SK-N-SH (cell line): ENCODE data around the gene PNPLA8. TPM values are rescaled to one million over a fixed set of nuclear protein-coding genes. Genes with fewer than 3 reads are reported as not detected.

ENCODE experiments used
- CTCF ChIA-PET: fragments of 300-600, 350-600 bp; formaldehyde crosslinking; extraction: SDS; loops from one replicate; lab custom pipeline; 2021; lab: Yijun Ruan, JAX
- POLR2A ChIA-PET: fragments of 350-600 bp; sonication (Branson Sonifier 250); formaldehyde crosslinking; extraction: SDS; loops from one replicate; lab custom pipeline; 2020; ENCODE audit warnings: antibody characterized with exemption, inconsistent platforms; lab: Yijun Ruan, JAX
- DNase-seq: peaks from one replicate; pipeline ENCODE4 v3.0.0; 2012
- H2AFZ ChIP-seq: fragments of 200-600 bp; sonication (generic); 2 replicates; pipeline ENCODE4 v1.8.1; 2016; ENCODE audit warnings: antibody characterized with exemption, mild to moderate bottlenecking, low read depth
- H3F3A ChIP-seq: fragments of 200-600 bp; sonication (generic); replicated peaks from 2 replicates; pipeline ENCODE3; 2016; ENCODE audit warnings: antibody characterized with exemption, mild to moderate bottlenecking; ENCODE audit not compliant: insufficient read depth
- H3K27ac ChIP-seq, 2 experiments: fragments of 200-500 bp in 1 of 2; fragments of 200-600 bp in 1 of 2; sonication (Bioruptor generic) in 1 of 2; sonication (generic), shearing (Covaris generic) in 1 of 2; 2 replicates each; pipeline versions ENCODE4 v1.5.1 to v1.6.1; 2014 to 2016; ENCODE audit warnings: low read depth in 2 of 2, inconsistent platforms in 1 of 2, low read length in 1 of 2, mild to moderate bottlenecking in 1 of 2, mixed read lengths in 1 of 2
- H3K27me3 ChIP-seq: fragments of 200-600 bp; sonication (generic), shearing (Covaris generic); 2 replicates; pipeline ENCODE4 v1.6.1; 2016; ENCODE audit warnings: mixed run types; ENCODE audit not compliant: insufficient read depth
- H3K36me3 ChIP-seq, 2 experiments: fragments of 200-500 bp in 1 of 2; fragments of 200-600 bp in 1 of 2; sonication (Bioruptor generic) in 1 of 2; sonication (generic) in 1 of 2; replicated peaks in 1 of 2; 2 replicates each; pipeline versions ENCODE3 to v1.5.1; 2014 to 2016; ENCODE audit warnings: low read length in 1 of 2, mild to moderate bottlenecking in 1 of 2; ENCODE audit not compliant: insufficient read depth in 2 of 2, control insufficient read depth in 1 of 2
- H3K4me1 ChIP-seq, 2 experiments: fragments of 200-500 bp in 1 of 2; fragments of 200-600 bp in 1 of 2; sonication (Bioruptor generic) in 1 of 2; sonication (generic), shearing (Covaris generic) in 1 of 2; 2 replicates each; pipeline versions ENCODE4 v1.5.1 to v1.6.1; 2014 to 2016; ENCODE audit warnings: low read depth in 1 of 2, low read length in 1 of 2, mixed run types in 1 of 2; ENCODE audit not compliant: insufficient read depth in 2 of 2, control insufficient read depth in 1 of 2
- H3K4me2 ChIP-seq: fragments of 200-600 bp; sonication (generic), shearing (Covaris generic); 2 replicates; pipeline ENCODE4 v1.6.1; 2017; ENCODE audit warnings: mixed run types
- H3K4me3 ChIP-seq, 2 experiments: fragments of 200-500 bp in 1 of 2; fragments of 200-600 bp in 1 of 2; sonication (Bioruptor generic) in 1 of 2; sonication (generic), shearing (Covaris generic) in 1 of 2; 2 replicates each; pipeline versions ENCODE4 v1.5.1 to v1.8.1; 2014 to 2016; ENCODE audit warnings: low read depth in 2 of 2, inconsistent platforms in 1 of 2, low read length in 1 of 2, mild to moderate bottlenecking in 1 of 2, mixed read lengths in 1 of 2, moderate library complexity in 1 of 2
- H3K79me2 ChIP-seq: fragments of 200-600 bp; sonication (generic); 2 replicates; pipeline ENCODE4 v1.8.1; 2017; ENCODE audit warnings: mild to moderate bottlenecking; ENCODE audit not compliant: insufficient read depth
- H3K9ac ChIP-seq: fragments of 200-600 bp; sonication (generic); 2 replicates; pipeline ENCODE4 v1.6.1; 2017; ENCODE audit warnings: mixed run types
- H3K9me2 ChIP-seq: fragments of 200-600 bp; sonication (generic); 2 replicates; pipeline ENCODE4 v1.6.1; 2017; ENCODE audit warnings: mixed run types
- H3K9me3 ChIP-seq: fragments of 200-600 bp; sonication (generic); 2 replicates; pipeline ENCODE4 v1.6.1; 2017; ENCODE audit warnings: mixed run types, mild to moderate bottlenecking, moderate library complexity
- H4K20me1 ChIP-seq: fragments of 200-600 bp; sonication (generic); 2 replicates; pipeline ENCODE4 v1.6.1; 2017; ENCODE audit warnings: mild to moderate bottlenecking, mixed run types; ENCODE audit not compliant: insufficient read depth
- CHD2 ChIP-seq: fragments of 150-350 bp; IDR thresholded peaks from 2 replicates; pipeline ENCODE4 v1.6.1; 2018; ENCODE audit warnings: low read length; ENCODE audit not compliant: partially characterized antibody
- JUND ChIP-seq: IDR thresholded peaks from 2 replicates; pipeline ENCODE4 v1.4.0; 2012
- MXI1 ChIP-seq: IDR thresholded peaks from 2 replicates; pipeline ENCODE4 v1.6.1; 2012; ENCODE audit warnings: mild to moderate bottlenecking, low read depth, low read length, improper control_type of control experiment
- NFIC ChIP-seq: IDR thresholded peaks from 2 replicates; pipeline ENCODE4 v1.4.0; 2012; ENCODE audit warnings: borderline replicate concordance
- NRF1 ChIP-seq: IDR thresholded peaks from 2 replicates; pipeline ENCODE4 v1.6.1; 2012; ENCODE audit warnings: low read depth, mild to moderate bottlenecking, low read length
- RCOR1 ChIP-seq: fragments of 150-350 bp; IDR thresholded peaks from 2 replicates; pipeline ENCODE4 v1.6.1; 2017; ENCODE audit warnings: antibody characterized with exemption, low read length
- RFX5 ChIP-seq: IDR thresholded peaks from 2 replicates; pipeline ENCODE4 v1.6.1; 2012; ENCODE audit warnings: mild to moderate bottlenecking, improper control_type of control experiment, low read length
- RXRA ChIP-seq: IDR thresholded peaks from 2 replicates; pipeline ENCODE4 v1.4.0; 2012; ENCODE audit warnings: low read depth, mild to moderate bottlenecking, borderline replicate concordance
- SIN3A ChIP-seq: IDR thresholded peaks from 2 replicates; pipeline ENCODE4 v1.6.1; 2012; ENCODE audit warnings: low read depth, mild to moderate bottlenecking, low read length, moderate library complexity, borderline replicate concordance
- SMC3 ChIP-seq: IDR thresholded peaks from 2 replicates; pipeline ENCODE4 v1.6.1; 2012; ENCODE audit warnings: low read depth, low read length, improper control_type of control experiment
- WGBS: methylation state at CpG from one replicate; pipeline ENCODE4 v1.1.6; 2017; ENCODE audit warnings: low lambda C conversion rate; 5-methylcytosine and 5-hydroxymethylcytosine counted together
- polyA plus RNA-seq, 3 experiments: library from polyadenylated mRNA; depleted of rRNA; stranded (reverse); fragments of >200 nt; gene quantifications; 2 replicates each; pipeline ENCODE4 v1.2.3, GENCODE V29; 2012
- TF ChIP-seq, protein P1 (sequence below): IDR thresholded peaks from 2 replicates; pipeline ENCODE4 v1.4.0; 2012; ENCODE audit warnings: low read depth, borderline replicate concordance
- TF ChIP-seq, protein P2 (sequence below): fragments of 150-350 bp; IDR thresholded peaks from 2 replicates; pipeline ENCODE4 v1.6.1; 2016; ENCODE audit warnings: mild to moderate bottlenecking, low read depth, low read length
- TF ChIP-seq, protein P3 (sequence below): IDR thresholded peaks from 2 replicates; pipeline ENCODE4; 2012
- TF ChIP-seq, protein P4 (sequence below): IDR thresholded peaks from 2 replicates; pipeline ENCODE4 v1.6.1; 2012; ENCODE audit warnings: mild to moderate bottlenecking, low read depth, low read length, moderate library complexity
- TF ChIP-seq, protein P5 (sequence below): IDR thresholded peaks from 2 replicates; pipeline ENCODE4 v1.4.0; 2012; ENCODE audit warnings: low read depth

Gene PNPLA8
- polyA plus RNA-seq, 1 of the 3 experiments (the other 2 are of a cell fraction), result 7.2 TPM

DNA sequence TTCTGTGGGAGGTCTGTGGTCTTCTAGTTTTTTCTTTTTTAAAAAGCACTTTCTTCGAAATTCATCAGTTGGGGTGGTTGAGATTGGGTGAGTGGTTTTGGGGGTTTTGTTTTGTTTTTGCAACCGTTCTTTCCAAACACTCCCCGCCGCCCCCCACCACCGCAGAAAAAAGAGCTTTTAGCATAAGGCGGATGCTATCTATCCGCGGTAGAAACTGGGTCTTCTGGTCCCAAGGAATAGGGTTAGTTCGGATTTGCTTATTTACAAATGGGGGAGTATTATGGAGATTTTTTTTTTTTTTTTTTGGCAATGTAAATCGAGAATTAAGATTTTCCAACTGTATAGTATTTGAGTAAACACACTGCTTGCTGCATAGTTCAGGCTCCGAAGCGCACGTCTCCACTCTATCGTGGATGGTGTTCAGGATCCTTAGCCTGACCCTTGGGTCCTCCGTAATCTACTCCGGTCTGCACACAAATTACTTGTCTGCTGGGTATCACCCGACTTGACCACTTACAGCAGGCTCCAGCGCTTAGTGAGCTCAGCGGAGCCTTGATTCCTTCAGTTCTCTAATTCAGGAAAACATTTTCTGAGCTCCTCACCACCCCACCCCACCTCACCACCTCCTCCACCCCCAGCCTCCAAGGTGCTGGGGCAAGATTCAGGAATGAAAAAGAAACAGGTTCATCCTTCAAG lies 68.9 kb downstream of the PNPLA8 start:
- no peak for DNase-seq
- H3K4me3 ChIP-seq, result peak overlapping the region in 1 of 2 experiments; percentile 59; a peak in 2 of 4 replicates
- H3K4me2 ChIP-seq, result no peak overlapping the region; the same call in 1 of the 2 replicates
- ChIA-PET CTCF (interaction anchor here (0.6 to 5.6 kb wide), 11 partner anchors 9 to 1747 kb away, joined by 3 to 53 read pairs (median 5); no protein-coding TSS in a partner anchor), POLR2A (interaction anchor here (1.0 kb wide), 1 partner anchor 113 kb away, joined by 4 read pairs; the partner anchor contains the start of genes DNAJB9 and THAP5)
- TF ChIP-seq RCOR1 (no peak), RXRA (no peak), JUND (no peak), NRF1 (no peak), SMC3 (no peak), RFX5 (no peak), CHD2 (no peak), SIN3A (no peak), NFIC (no peak), MXI1 (no peak)
- TF ChIP-seq, protein P1, sequence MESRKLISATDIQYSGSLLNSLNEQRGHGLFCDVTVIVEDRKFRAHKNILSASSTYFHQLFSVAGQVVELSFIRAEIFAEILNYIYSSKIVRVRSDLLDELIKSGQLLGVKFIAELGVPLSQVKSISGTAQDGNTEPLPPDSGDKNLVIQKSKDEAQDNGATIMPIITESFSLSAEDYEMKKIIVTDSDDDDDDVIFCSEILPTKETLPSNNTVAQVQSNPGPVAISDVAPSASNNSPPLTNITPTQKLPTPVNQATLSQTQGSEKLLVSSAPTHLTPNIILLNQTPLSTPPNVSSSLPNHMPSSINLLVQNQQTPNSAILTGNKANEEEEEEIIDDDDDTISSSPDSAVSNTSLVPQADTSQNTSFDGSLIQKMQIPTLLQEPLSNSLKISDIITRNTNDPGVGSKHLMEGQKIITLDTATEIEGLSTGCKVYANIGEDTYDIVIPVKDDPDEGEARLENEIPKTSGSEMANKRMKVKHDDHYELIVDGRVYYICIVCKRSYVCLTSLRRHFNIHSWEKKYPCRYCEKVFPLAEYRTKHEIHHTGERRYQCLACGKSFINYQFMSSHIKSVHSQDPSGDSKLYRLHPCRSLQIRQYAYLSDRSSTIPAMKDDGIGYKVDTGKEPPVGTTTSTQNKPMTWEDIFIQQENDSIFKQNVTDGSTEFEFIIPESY, result no peak
- TF ChIP-seq, protein P2, sequence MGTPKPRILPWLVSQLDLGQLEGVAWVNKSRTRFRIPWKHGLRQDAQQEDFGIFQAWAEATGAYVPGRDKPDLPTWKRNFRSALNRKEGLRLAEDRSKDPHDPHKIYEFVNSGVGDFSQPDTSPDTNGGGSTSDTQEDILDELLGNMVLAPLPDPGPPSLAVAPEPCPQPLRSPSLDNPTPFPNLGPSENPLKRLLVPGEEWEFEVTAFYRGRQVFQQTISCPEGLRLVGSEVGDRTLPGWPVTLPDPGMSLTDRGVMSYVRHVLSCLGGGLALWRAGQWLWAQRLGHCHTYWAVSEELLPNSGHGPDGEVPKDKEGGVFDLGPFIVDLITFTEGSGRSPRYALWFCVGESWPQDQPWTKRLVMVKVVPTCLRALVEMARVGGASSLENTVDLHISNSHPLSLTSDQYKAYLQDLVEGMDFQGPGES, result no peak
- TF ChIP-seq, protein P3, sequence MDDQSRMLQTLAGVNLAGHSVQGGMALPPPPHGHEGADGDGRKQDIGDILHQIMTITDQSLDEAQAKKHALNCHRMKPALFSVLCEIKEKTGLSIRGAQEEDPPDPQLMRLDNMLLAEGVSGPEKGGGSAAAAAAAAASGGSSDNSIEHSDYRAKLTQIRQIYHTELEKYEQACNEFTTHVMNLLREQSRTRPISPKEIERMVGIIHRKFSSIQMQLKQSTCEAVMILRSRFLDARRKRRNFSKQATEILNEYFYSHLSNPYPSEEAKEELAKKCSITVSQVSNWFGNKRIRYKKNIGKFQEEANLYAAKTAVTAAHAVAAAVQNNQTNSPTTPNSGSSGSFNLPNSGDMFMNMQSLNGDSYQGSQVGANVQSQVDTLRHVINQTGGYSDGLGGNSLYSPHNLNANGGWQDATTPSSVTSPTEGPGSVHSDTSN, result no peak
- TF ChIP-seq, protein P4, sequence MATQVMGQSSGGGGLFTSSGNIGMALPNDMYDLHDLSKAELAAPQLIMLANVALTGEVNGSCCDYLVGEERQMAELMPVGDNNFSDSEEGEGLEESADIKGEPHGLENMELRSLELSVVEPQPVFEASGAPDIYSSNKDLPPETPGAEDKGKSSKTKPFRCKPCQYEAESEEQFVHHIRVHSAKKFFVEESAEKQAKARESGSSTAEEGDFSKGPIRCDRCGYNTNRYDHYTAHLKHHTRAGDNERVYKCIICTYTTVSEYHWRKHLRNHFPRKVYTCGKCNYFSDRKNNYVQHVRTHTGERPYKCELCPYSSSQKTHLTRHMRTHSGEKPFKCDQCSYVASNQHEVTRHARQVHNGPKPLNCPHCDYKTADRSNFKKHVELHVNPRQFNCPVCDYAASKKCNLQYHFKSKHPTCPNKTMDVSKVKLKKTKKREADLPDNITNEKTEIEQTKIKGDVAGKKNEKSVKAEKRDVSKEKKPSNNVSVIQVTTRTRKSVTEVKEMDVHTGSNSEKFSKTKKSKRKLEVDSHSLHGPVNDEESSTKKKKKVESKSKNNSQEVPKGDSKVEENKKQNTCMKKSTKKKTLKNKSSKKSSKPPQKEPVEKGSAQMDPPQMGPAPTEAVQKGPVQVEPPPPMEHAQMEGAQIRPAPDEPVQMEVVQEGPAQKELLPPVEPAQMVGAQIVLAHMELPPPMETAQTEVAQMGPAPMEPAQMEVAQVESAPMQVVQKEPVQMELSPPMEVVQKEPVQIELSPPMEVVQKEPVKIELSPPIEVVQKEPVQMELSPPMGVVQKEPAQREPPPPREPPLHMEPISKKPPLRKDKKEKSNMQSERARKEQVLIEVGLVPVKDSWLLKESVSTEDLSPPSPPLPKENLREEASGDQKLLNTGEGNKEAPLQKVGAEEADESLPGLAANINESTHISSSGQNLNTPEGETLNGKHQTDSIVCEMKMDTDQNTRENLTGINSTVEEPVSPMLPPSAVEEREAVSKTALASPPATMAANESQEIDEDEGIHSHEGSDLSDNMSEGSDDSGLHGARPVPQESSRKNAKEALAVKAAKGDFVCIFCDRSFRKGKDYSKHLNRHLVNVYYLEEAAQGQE, result no peak
- TF ChIP-seq, protein P5, sequence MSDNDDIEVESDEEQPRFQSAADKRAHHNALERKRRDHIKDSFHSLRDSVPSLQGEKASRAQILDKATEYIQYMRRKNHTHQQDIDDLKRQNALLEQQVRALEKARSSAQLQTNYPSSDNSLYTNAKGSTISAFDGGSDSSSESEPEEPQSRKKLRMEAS, result no peak
- H3K36me3 ChIP-seq, result no peaks in the 10 kb centered on the region
- no peaks in the 10 kb centered on the region for H3F3A ChIP-seq
- peaks cover 43% of the 10 kb centered on the region for H3K27me3 ChIP-seq
- H3K79me2 ChIP-seq, result no peaks in the 10 kb centered on the region
- H3K9me3 ChIP-seq, result no peaks in the 10 kb centered on the region
- H2AFZ ChIP-seq, result no peak overlapping the region
- peaks cover 0 to 15% of the 10 kb centered on the region in 2 experiments; a peak in 2 of 4 replicates for H3K4me1 ChIP-seq
- WGBS, result 80% methylated on average over 19 of the region's 19 CpGs
- no peak overlapping the region for H3K9ac ChIP-seq
- H3K9me2 ChIP-seq, result no peaks in the 10 kb centered on the region
- H4K20me1 ChIP-seq, result no peaks in the 10 kb centered on the region
- peak overlapping the region in 1 of 2 experiments; percentile 8; a peak in 1 of 4 replicates for H3K27ac ChIP-seq
